Hepatocyte (in vitro differentiated cells): Measurements from ENCODE around the gene SEPTIN5. TPM values are rescaled to one million over a fixed set of nuclear protein-coding genes. Genes with fewer than 3 reads are reported as not detected.

Experiments
- DNase-seq: peaks from one replicate; pipeline ENCODE4 v3.0.0-alpha.2; 2016; ENCODE audit warnings: low spot score
- H2AFZ ChIP-seq: fragments of 200-600 bp; sonication (generic); 2 replicates; pipeline ENCODE4 v1.6.0; 2016; ENCODE audit warnings: antibody characterized with exemption, mild to moderate bottlenecking
- H3K27ac ChIP-seq: fragments of 200-600 bp; sonication (generic); 2 replicates; pipeline ENCODE4 v1.5.1; 2016; ENCODE audit warnings: mild to moderate bottlenecking
- H3K27me3 ChIP-seq: fragments of 200-600 bp; sonication (generic); 2 replicates; pipeline ENCODE4 v1.6.1; 2016
- H3K36me3 ChIP-seq: fragments of 200-600 bp; sonication (generic); replicated peaks from 2 replicates; pipeline ENCODE4 v1.5.1; 2016; ENCODE audit warnings: low read depth; ENCODE audit not compliant: insufficient read depth
- H3K4me1 ChIP-seq: fragments of 200-600 bp; sonication (generic); 2 replicates; pipeline ENCODE4 v1.5.1; 2016; ENCODE audit warnings: mild to moderate bottlenecking, moderate library complexity; ENCODE audit not compliant: insufficient read depth
- H3K4me2 ChIP-seq: fragments of 200-600 bp; sonication (generic); 2 replicates; pipeline ENCODE4 v1.6.0; 2016
- H3K4me3 ChIP-seq: fragments of 200-600 bp; sonication (generic); 2 replicates; pipeline ENCODE4 v1.5.1; 2016; ENCODE audit warnings: mild to moderate bottlenecking
- H3K79me2 ChIP-seq: fragments of 200-600 bp; sonication (generic); 2 replicates; pipeline ENCODE4 v1.6.0; 2017; ENCODE audit warnings: mild to moderate bottlenecking
- H3K9me2 ChIP-seq: fragments of 200-600 bp; sonication (generic); replicated peaks from 2 replicates; pipeline ENCODE4 v1.6.0; 2017; ENCODE audit warnings: mild to moderate bottlenecking; ENCODE audit not compliant: insufficient read depth
- H3K9me3 ChIP-seq: fragments of 200-600 bp; sonication (generic); 2 replicates; pipeline ENCODE4 v1.5.1; 2016; ENCODE audit warnings: low read depth, mild to moderate bottlenecking
- H4K20me1 ChIP-seq: fragments of 200-600 bp; sonication (generic); 2 replicates; pipeline ENCODE4 v1.6.0; 2016; ENCODE audit warnings: mild to moderate bottlenecking; ENCODE audit not compliant: insufficient read depth, poor library complexity, severe bottlenecking
- CTCF ChIP-seq: fragments of 200-600 bp; sonication (generic); IDR thresholded peaks from 2 replicates; pipeline ENCODE4 v1.5.1; 2016; ENCODE audit warnings: antibody characterized with exemption, mild to moderate bottlenecking; ENCODE audit not compliant: poor library complexity
- EZH2 ChIP-seq: fragments of 200-600 bp; sonication (generic); IDR thresholded peaks from 2 replicates; pipeline ENCODE4 v1.6.1; 2016; ENCODE audit warnings: antibody characterized with exemption, mild to moderate bottlenecking, borderline replicate concordance
- EZH2phosphoT487 ChIP-seq: fragments of 200-600 bp; sonication (generic); IDR thresholded peaks from one replicate; pipeline ENCODE4 v1.6.1; 2018; ENCODE audit warnings: antibody characterized with exemption, mild to moderate bottlenecking, low read depth, moderate library complexity; ENCODE audit not compliant: unreplicated experiment, severe bottlenecking
- WGBS: methylation state at CpG from one replicate; pipeline ENCODE4 v1.1.6; 2016; ENCODE audit warnings: low lambda C conversion rate; ENCODE audit errors: missing lambda C conversion rate; 5-methylcytosine and 5-hydroxymethylcytosine counted together
- polyA plus RNA-seq: library from polyadenylated mRNA; unstranded; fragments of >200 nt; fragmentation: Nextera tagmentation; extraction: Ambion mirVana; gene quantifications from 2 replicates; pipeline ENCODE4 v1.2.1, GENCODE V29; 2016
- total RNA-seq: library from RNA; depleted of rRNA; stranded (reverse); fragments of >200 nt; gene quantifications from 2 replicates; pipeline ENCODE4 v1.2.3, GENCODE V29; 2014

Gene SEPTIN5
- total and polyA plus RNA-seq, 2 experiments from 2014 or later = 9.4 to 10.0 TPM

GRCh38 chr22:19688301-19689290 lies 25.7 kb upstream of the SEPTIN5 start:
- peaks cover 10% of the 10 kb centered on the region for H3K4me1 ChIP-seq
- no peak overlapping the region for H3K4me3 ChIP-seq
- H3K4me2 ChIP-seq = no peak overlapping the region
- TF ChIP-seq CTCF = no peak
- no peak for TF ChIP-seq EZH2
- TF ChIP-seq EZH2phosphoT487 = no peak
- H3K9me3 ChIP-seq = no peaks in the 10 kb centered on the region
- no peaks in the 10 kb centered on the region for H4K20me1 ChIP-seq
- no peak overlapping the region for H3K27ac ChIP-seq
- no peaks in the 10 kb centered on the region for H3K36me3 ChIP-seq
- no peak for DNase-seq
- H3K79me2 ChIP-seq = no peaks in the 10 kb centered on the region
- no peak overlapping the region for H2AFZ ChIP-seq
- H3K27me3 ChIP-seq = peaks cover 8% of the 10 kb centered on the region
- no peaks in the 10 kb centered on the region for H3K9me2 ChIP-seq
- WGBS = 93% methylated on average over 21 of the region's 21 CpGs

DNA sequence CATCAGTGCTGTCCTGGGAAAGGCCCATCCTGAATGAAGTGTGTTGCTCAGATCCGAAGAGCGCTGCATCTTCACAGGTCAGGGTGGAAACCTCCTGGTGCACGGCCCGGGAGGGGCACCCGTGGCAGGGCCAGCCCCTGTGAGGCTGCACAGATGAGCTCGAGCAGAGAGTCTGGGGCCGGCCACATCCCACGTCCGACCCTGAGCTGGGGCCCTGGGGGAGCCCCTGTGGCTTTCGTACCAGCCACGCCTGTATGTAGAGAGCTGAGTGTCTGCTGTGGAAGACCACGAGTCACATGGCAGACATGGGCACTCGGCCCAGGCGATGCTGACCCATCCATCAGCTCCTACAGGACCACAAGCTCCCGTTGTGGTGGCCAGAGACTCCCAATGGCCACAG lies 24.9 kb upstream of the SEPTIN5 start:
- no peak overlapping the region for H3K27ac ChIP-seq
- DNase-seq = no peak
- peaks cover 10% of the 10 kb centered on the region for H3K4me1 ChIP-seq
- no peaks in the 10 kb centered on the region for H3K9me2 ChIP-seq
- no peaks in the 10 kb centered on the region for H3K36me3 ChIP-seq
- no peak overlapping the region for H3K4me3 ChIP-seq
- H3K27me3 ChIP-seq = peaks cover 6% of the 10 kb centered on the region
- no peak overlapping the region for H3K4me2 ChIP-seq
- no peaks in the 10 kb centered on the region for H4K20me1 ChIP-seq
- WGBS = 90% methylated on average over 14 of the region's 15 CpGs
- H2AFZ ChIP-seq = no peak overlapping the region
- TF ChIP-seq EZH2 = no peak
- no peak for TF ChIP-seq CTCF
- no peak for TF ChIP-seq EZH2phosphoT487
- H3K9me3 ChIP-seq = no peaks in the 10 kb centered on the region
- no peaks in the 10 kb centered on the region for H3K79me2 ChIP-seq

GRCh38 chr22:19691007-19691720 lies 23.1 kb upstream of the SEPTIN5 start:
- Histone ChIP-seq H3K36me3 (no peaks in the 10 kb centered on the region), H3K9me2 (no peaks in the 10 kb centered on the region), H3K4me2 (peak overlapping the region; percentile 66), H3K27me3 (peaks cover 6% of the 10 kb centered on the region), H2AFZ (peak overlapping the region; percentile 47), H3K9me3 (no peaks in the 10 kb centered on the region), H3K4me1 (peaks cover 10% of the 10 kb centered on the region), H4K20me1 (no peaks in the 10 kb centered on the region), H3K79me2 (no peaks in the 10 kb centered on the region), H3K4me3 (no peak overlapping the region), H3K27ac (peak overlapping the region; percentile 50)
- WGBS = 60% methylated on average over 9 of the region's 9 CpGs
- TF ChIP-seq EZH2 (no peak), EZH2phosphoT487 (no peak), CTCF (no peak)
- DNase-seq = no peak
